Measurements from ENCODE around the gene SLIT3.

The SLIT3 gene

DNA sequence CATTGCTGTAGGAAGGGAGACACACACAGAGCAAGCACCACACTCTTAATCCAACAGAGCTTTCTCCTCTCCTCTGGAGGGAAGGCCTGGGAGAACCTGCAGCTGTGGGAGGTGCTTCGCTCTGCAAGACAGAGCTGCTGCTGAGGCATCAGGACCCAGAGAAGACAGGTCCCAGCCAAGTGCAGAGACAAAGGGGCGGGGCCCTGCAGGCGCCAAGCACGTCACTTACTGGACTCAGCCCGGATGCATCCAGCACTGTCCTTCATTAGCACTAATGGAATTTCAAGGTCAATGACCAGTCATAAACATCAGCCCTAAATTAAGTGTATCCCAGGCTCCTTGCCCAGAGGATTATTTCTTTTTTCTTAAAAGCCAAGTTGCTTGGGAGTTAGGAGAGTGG lies 384.7 kb downstream of the SLIT3 start:
- TF ChIP-seq, protein P1, sequence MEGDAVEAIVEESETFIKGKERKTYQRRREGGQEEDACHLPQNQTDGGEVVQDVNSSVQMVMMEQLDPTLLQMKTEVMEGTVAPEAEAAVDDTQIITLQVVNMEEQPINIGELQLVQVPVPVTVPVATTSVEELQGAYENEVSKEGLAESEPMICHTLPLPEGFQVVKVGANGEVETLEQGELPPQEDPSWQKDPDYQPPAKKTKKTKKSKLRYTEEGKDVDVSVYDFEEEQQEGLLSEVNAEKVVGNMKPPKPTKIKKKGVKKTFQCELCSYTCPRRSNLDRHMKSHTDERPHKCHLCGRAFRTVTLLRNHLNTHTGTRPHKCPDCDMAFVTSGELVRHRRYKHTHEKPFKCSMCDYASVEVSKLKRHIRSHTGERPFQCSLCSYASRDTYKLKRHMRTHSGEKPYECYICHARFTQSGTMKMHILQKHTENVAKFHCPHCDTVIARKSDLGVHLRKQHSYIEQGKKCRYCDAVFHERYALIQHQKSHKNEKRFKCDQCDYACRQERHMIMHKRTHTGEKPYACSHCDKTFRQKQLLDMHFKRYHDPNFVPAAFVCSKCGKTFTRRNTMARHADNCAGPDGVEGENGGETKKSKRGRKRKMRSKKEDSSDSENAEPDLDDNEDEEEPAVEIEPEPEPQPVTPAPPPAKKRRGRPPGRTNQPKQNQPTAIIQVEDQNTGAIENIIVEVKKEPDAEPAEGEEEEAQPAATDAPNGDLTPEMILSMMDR (IDR thresholded peaks at IDR 0.05; ENCODE audit: control insufficient read depth, extremely low read depth, insufficient read depth): no peak
- no peak for DNase-seq (ENCODE audit: low read depth)
- H3K4me3 ChIP-seq (ENCODE audit: low read depth, low read length): no peak overlapping the region

DNA sequence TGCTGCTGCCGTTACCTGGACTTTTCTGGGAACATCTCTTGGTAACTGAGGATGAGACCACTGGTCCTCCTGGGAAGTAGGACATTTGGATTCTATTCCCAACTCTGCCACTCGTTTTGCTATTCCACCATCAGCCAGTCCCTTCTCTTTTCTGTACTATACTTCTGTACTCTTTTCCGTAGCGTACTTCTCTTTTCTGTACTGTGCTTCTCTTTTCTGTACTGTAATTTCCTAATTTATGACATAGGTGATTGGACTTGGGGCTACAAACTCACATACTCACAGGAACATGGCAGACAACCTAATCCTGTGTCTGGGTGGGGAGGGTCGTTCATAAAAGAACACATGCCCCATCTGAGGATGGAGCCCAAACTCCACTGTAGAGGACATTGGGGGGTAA lies 386.4 kb downstream of the SLIT3 start:
- no peak for DNase-seq (ENCODE audit: low read depth)
- TF ChIP-seq, protein P1 (IDR thresholded peaks at IDR 0.05; ENCODE audit: control insufficient read depth, extremely low read depth, insufficient read depth): no peak
- H3K4me3 ChIP-seq (ENCODE audit: low read depth, low read length): no peak overlapping the region

DNA sequence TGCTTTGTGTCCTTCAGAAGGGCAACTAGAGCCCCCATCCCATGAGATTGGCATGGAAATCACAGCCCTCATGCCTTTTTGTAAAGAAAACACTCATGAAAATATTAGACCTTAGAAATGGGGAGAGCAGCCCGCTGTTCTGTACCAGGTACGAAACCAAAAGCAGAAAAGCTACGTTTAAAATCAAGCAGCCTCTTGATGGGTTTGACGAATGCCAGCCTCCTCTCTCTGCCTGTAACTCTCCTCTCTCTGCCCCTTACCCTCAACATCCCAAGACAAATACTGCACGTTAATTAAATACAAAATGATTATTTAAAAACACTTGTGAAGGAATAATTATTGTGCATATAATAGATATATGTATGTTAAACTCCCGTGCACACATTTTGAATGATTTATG lies 390.1 kb downstream of the SLIT3 start:
- TF ChIP-seq, protein P1 (IDR thresholded peaks at IDR 0.05; ENCODE audit: control insufficient read depth, extremely low read depth, insufficient read depth): no peak
- H3K4me3 ChIP-seq (ENCODE audit: low read depth, low read length): no peak overlapping the region
- DNase-seq (ENCODE audit: low read depth): no peak

DNA sequence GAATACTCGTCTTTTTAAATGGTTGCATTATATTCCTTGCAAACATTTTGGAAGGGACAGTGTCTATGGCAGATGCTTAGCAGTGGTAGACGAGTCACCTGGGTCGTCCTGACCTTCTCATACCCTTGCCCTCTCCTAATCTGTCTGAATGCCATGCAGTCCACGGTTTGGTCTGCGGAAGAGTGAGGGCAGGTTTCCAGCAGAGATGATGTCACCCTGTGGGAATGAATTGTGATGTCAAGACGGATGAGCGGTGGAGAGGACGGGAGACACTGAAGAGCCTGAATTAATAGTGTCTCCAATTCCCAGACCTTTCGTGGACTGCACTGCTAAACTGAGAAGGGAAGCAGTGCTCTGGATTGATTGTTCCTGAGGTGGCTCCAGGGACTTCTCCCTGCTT lies 392.7 kb downstream of the SLIT3 start:
- no peak for DNase-seq (ENCODE audit: low read depth)
- no peak overlapping the region for H3K4me3 ChIP-seq (ENCODE audit: low read depth, low read length)
- TF ChIP-seq, protein P1 (IDR thresholded peaks at IDR 0.05; ENCODE audit: control insufficient read depth, extremely low read depth, insufficient read depth): no peak

DNA sequence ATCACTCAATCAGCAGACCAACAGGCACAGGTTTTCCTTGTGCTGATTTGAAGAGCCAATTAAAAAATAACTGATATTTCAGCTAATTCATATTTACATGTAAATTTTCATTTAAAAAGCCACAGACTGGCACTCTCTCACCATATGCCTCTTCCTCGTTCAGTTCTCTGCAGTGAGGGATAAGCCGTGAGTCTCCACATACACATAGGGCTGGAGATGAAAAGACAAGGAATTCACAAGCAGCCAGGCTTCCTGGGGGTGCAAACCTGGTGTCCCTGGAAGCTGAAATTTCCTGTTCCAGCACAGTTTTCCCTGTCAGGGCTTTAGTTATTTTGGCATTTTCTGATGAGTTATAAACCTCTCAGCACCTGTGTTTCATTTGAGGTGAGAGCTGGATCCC lies 397.9 kb downstream of the SLIT3 start:
- TF ChIP-seq, protein P1 (IDR thresholded peaks at IDR 0.05; ENCODE audit: control insufficient read depth, extremely low read depth, insufficient read depth): no peak
- DNase-seq (ENCODE audit: low read depth): no peak
- no peak overlapping the region for H3K4me3 ChIP-seq (ENCODE audit: low read depth, low read length)

DNA sequence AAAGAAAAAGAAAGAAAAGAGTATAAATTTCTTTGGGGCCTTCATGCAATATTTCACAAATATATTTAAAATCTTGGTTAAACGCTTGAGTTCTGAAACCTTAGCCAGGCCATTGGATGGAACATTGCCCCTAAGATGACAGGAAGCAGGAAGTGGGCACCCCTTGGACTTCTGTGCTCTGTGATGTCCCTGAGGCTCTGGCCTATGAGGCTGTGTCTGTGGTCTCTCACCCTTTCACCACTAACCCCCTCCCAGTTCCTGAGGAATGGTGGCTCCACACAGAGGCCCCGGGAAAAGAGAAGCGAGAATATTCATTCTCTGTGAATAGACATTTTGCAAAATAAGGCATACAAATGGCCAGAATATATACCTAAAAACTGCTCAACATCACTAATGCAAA lies 401.3 kb downstream of the SLIT3 start:
- no peak for DNase-seq (ENCODE audit: low read depth)
- H3K4me3 ChIP-seq (ENCODE audit: low read depth, low read length): no peak overlapping the region
- TF ChIP-seq, protein P1 (IDR thresholded peaks at IDR 0.05; ENCODE audit: control insufficient read depth, extremely low read depth, insufficient read depth): no peak

DNA sequence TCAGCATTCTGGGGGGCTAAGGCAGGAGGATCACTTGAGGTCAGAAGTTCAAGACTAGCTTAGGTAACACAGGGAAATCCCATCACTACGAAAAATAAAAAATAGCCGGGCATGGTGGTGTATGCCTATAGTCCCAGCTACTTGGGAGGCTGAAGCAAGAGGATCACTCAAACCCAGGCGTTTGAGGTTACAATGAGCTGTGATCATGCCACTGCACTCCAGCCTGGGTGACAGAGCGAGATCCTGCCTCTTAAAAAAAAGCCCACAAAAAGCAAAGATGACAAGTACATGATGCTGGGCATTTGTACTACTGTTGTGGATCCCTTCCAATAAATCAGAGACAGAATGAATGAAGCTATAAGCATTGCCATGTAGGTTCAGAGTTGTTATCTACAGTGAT lies 401.7 kb downstream of the SLIT3 start:
- TF ChIP-seq, protein P1 (IDR thresholded peaks at IDR 0.05; ENCODE audit: control insufficient read depth, extremely low read depth, insufficient read depth): no peak
- no peak for DNase-seq (ENCODE audit: low read depth)
- no peak overlapping the region for H3K4me3 ChIP-seq (ENCODE audit: low read depth, low read length)
